Mesenteric fat pad (tissue), 1 donor: Measurements from ENCODE around the gene ACTR5. TPM values are rescaled to one million over a fixed set of nuclear protein-coding genes. Genes with fewer than 3 reads are reported as not detected.
"Not testable (repeated sequence)": the region's sequence is repeated elsewhere in the genome, so short reads cannot be mapped to it uniquely, and the experiment has no call there.

Experiments used
- DNase-seq: peaks from one replicate; pipeline ENCODE4 v3.0.0-alpha.2; 2020; ENCODE audit warnings: low spot score
- total RNA-seq: library from RNA; stranded (reverse); fragmentation: NEBNext Ultra II Directional; extraction: Animal tissue kit (Norgen Biotek cat#: 25700); gene quantifications from one replicate; pipeline ENCODE4 v1.2.1, GENCODE V29; 2021
- donor health status: DM: yes; HTN: yes; CAD: no.

The ACTR5 gene
- total RNA-seq, 1 donor from 2014 or later, result 6.3 TPM

GRCh38 chr20:38764567-38765318 lies 16.5 kb downstream of the ACTR5 start:
- no peak for DNase-seq

- DNase-seq, result no peak
Observed at GRCh38 chr20:38766071-38766470, 17.8 kb downstream of the ACTR5 start.

GRCh38 chr20:38769376-38770295 lies 21.4 kb downstream of the ACTR5 start:
- no peak for DNase-seq

GRCh38 chr20:38770546-38770945 lies 22.3 kb downstream of the ACTR5 start:
- DNase-seq, result no peak

- no peak for DNase-seq
Observed at GRCh38 chr20:38770970-38771369, 22.7 kb downstream of the ACTR5 start.

GRCh38 chr20:38771621-38772020 lies 23.4 kb downstream of the ACTR5 start:
- DNase-seq, result no peak

GRCh38 chr20:38774167-38774566 lies 25.9 kb downstream of the ACTR5 start:
- DNase-seq, result no peak

- no peak for DNase-seq
Observed at GRCh38 chr20:38776363-38776762, 28.1 kb downstream of the ACTR5 start.

GRCh38 chr20:38779247-38780097 lies 31.2 kb downstream of the ACTR5 start:
- no peak for DNase-seq

GRCh38 chr20:38782275-38782674 lies 34.0 kb downstream of the ACTR5 start:
- no peak for DNase-seq

GRCh38 chr20:38787870-38788269 lies 39.6 kb downstream of the ACTR5 start:
- DNase-seq, result no peak

- DNase-seq, result no peak
Observed at GRCh38 chr20:38789503-38790199, 41.4 kb downstream of the ACTR5 start.

GRCh38 chr20:38790200-38791053 lies 42.2 kb downstream of the ACTR5 start:
- DNase-seq, result no peak

- DNase-seq, result no peak
Observed at GRCh38 chr20:38791291-38791690, 43.0 kb downstream of the ACTR5 start.

- no peak for DNase-seq
Observed at GRCh38 chr20:38791940-38792339, 43.7 kb downstream of the ACTR5 start.

- not testable (repeated sequence) for DNase-seq
Observed at GRCh38 chr20:38794057-38794456, 45.8 kb downstream of the ACTR5 start.

- no peak for DNase-seq
Observed at GRCh38 chr20:38798266-38798665, 50.0 kb downstream of the ACTR5 start.

GRCh38 chr20:38799203-38799602 lies 50.9 kb downstream of the ACTR5 start:
- no peak for DNase-seq

GRCh38 chr20:38800882-38801281 lies 52.6 kb downstream of the ACTR5 start:
- DNase-seq, result no peak

- DNase-seq, result no peak
Observed at GRCh38 chr20:38804221-38804620, 56.0 kb downstream of the ACTR5 start.
